RWPE2 (cell line): Measurements from ENCODE around the gene TSPAN19.
A peak's percentile ranks its signal among the peaks of the same experiment; 100 is the strongest.

Source experiments
- ATAC-seq: fragments of 200-7000 bp; cut with Tn5 transposase; 3 replicates; pipeline ENCODE4 v1.9.1; 2021; ENCODE audit warnings: low read depth
- DNase-seq: peaks from one replicate; pipeline ENCODE4 v3.0.0-alpha.2; 2020; ENCODE audit warnings: low spot score
- H3K27ac ChIP-seq: fragments of 450-650 bp; 2 replicates; pipeline ENCODE4 v1.5.1; 2017; ENCODE audit warnings: mild to moderate bottlenecking; ENCODE audit not compliant: poor library complexity, severe bottlenecking
- H3K27me3 ChIP-seq: fragments of 250-450 bp; sonication (Bioruptor Pico); 2 replicates; pipeline ENCODE4 v1.5.1; 2021; ENCODE audit warnings: mild to moderate bottlenecking, moderate library complexity; ENCODE audit not compliant: insufficient read depth, poor library complexity, severe bottlenecking
- H3K36me3 ChIP-seq: fragments of 250-450 bp; sonication (Bioruptor Pico); 2 replicates; pipeline ENCODE4 v1.5.1; 2020; ENCODE audit warnings: low read depth, mild to moderate bottlenecking, moderate library complexity
- H3K4me1 ChIP-seq: fragments of 250-450 bp; sonication (Bioruptor Pico); 2 replicates; pipeline ENCODE4 v1.5.1; 2021; ENCODE audit warnings: mild to moderate bottlenecking, moderate library complexity; ENCODE audit not compliant: insufficient read depth, poor library complexity, severe bottlenecking
- H3K4me3 ChIP-seq: fragments of 250-450 bp; sonication (Bioruptor Pico); 2 replicates; pipeline ENCODE4 v1.5.1; 2021; ENCODE audit warnings: mild to moderate bottlenecking, moderate library complexity; ENCODE audit not compliant: severe bottlenecking
- H3K9me3 ChIP-seq: fragments of 250-450 bp; sonication (Bioruptor Pico); 2 replicates; pipeline ENCODE4 v1.5.1; 2021; ENCODE audit warnings: mild to moderate bottlenecking, moderate library complexity; ENCODE audit not compliant: severe bottlenecking
- CTCF ChIP-seq: fragments of 450-650 bp; IDR thresholded peaks from one replicate; pipeline ENCODE4 v1.5.1; 2017; ENCODE audit warnings: mild to moderate bottlenecking, moderate library complexity; ENCODE audit not compliant: poor library complexity, severe bottlenecking

The TSPAN19 gene

GRCh38 chr12:85060916-85061315 lies 24.8 kb upstream of the TSPAN19 start:
- TF ChIP-seq CTCF: no peak
- Histone ChIP-seq H3K36me3 (no peaks in the 10 kb centered on the region), H3K27ac (no peak overlapping the region), H3K4me1 (no peaks in the 10 kb centered on the region), H3K9me3 (no peaks in the 10 kb centered on the region), H3K4me3 (no peak overlapping the region), H3K27me3 (no peaks in the 10 kb centered on the region)
- ATAC-seq (no peak), DNase-seq (no peak)

- DNase-seq (no peak), ATAC-seq (no peak)
- Histone ChIP-seq H3K27ac (no peak overlapping the region), H3K27me3 (no peaks in the 10 kb centered on the region), H3K4me1 (no peaks in the 10 kb centered on the region), H3K9me3 (no peaks in the 10 kb centered on the region), H3K36me3 (no peaks in the 10 kb centered on the region), H3K4me3 (no peak overlapping the region)
- no peak for TF ChIP-seq CTCF
Observed at GRCh38 chr12:85059594-85059993, 23.5 kb upstream of the TSPAN19 start.

- Histone ChIP-seq H3K9me3 (no peaks in the 10 kb centered on the region), H3K4me1 (no peaks in the 10 kb centered on the region), H3K4me3 (no peak overlapping the region), H3K27ac (no peak overlapping the region), H3K36me3 (no peaks in the 10 kb centered on the region), H3K27me3 (no peaks in the 10 kb centered on the region)
- no peak for ATAC-seq
- DNase-seq: no peak
- no peak for TF ChIP-seq CTCF
Observed at GRCh38 chr12:85058339-85058738, 22.3 kb upstream of the TSPAN19 start.

- ATAC-seq (0 out of 3 replicates have a peak, but pooled peaks have one; percentile 52), DNase-seq (no peak)
- Histone ChIP-seq H3K36me3 (no peaks in the 10 kb centered on the region), H3K4me1 (no peaks in the 10 kb centered on the region), H3K9me3 (no peaks in the 10 kb centered on the region), H3K27me3 (no peaks in the 10 kb centered on the region), H3K27ac (no peak overlapping the region), H3K4me3 (no peak overlapping the region)
- TF ChIP-seq CTCF: peak; percentile 94
Observed at GRCh38 chr12:85057370-85057963, 21.4 kb upstream of the TSPAN19 start.

GRCh38 chr12:85043829-85044228 lies 7.8 kb upstream of the TSPAN19 start:
- Histone ChIP-seq H3K4me1 (no peaks in the 10 kb centered on the region), H3K36me3 (peaks cover 4% of the 10 kb centered on the region; the same call in 1 of the 2 replicates), H3K9me3 (no peaks in the 10 kb centered on the region), H3K4me3 (no peak overlapping the region), H3K27ac (no peak overlapping the region), H3K27me3 (no peaks in the 10 kb centered on the region)
- no peak for DNase-seq
- no peak for TF ChIP-seq CTCF
- ATAC-seq: no peak
